IMR-90 (cell line): ENCODE results near the gene BRPF3. TPM values are rescaled to one million over a fixed set of nuclear protein-coding genes. Genes with fewer than 3 reads are reported as not detected.

Experiments used
- ATAC-seq: fragments of 200-7000 bp; cut with Tn5 transposase; 2 replicates; pipeline ENCODE4 v1.9.1; 2020; ENCODE audit warnings: low read depth, mild to moderate bottlenecking, moderate library complexity
- BruUV-seq: library from RNA; stranded (reverse); fragments of 400-500 nt; replicated peaks from 2 replicates; lab custom pipeline; 2021; lab: Mats Ljungman, UMichigan
- CTCF ChIA-PET: fragments of 300-600 bp; formaldehyde crosslinking; extraction: SDS; loops from one replicate; lab custom pipeline; 2021; ENCODE audit warnings: antibody characterized with exemption; lab: Yijun Ruan, JAX
- POLR2A ChIA-PET: fragments of 300-600 bp; sonication (Branson Sonifier 250); formaldehyde crosslinking; loops from one replicate; lab custom pipeline; 2022; ENCODE audit warnings: antibody characterized with exemption; ENCODE audit not compliant: unreplicated experiment; lab: Charles Lee
- DNase-seq: peaks from one replicate; pipeline ENCODE4 v3.0.0; 2013
- H2AFZ ChIP-seq: replicated peaks from 2 replicates; pipeline ENCODE3; 2013; ENCODE audit warnings: low read length, mild to moderate bottlenecking; ENCODE audit not compliant: poor library complexity
- H2AK5ac ChIP-seq: 2 replicates; pipeline ENCODE4 v1.6.1; 2013; ENCODE audit warnings: low read depth, low read length, inconsistent platforms
- H2AK9ac ChIP-seq: replicated peaks from 2 replicates; pipeline ENCODE3; 2013; ENCODE audit warnings: mild to moderate bottlenecking, low read depth, low read length, moderate library complexity; ENCODE audit not compliant: poor library complexity
- H2BK120ac ChIP-seq: 2 replicates; pipeline ENCODE4 v1.6.1; 2013; ENCODE audit warnings: low read depth, low read length, inconsistent platforms
- H2BK15ac ChIP-seq: 3 replicates; pipeline ENCODE4 v1.6.1; 2013; ENCODE audit warnings: low read depth, low read length, inconsistent platforms
- H2BK20ac ChIP-seq: 2 replicates; pipeline ENCODE4 v1.6.1; 2013; ENCODE audit warnings: low read depth, mild to moderate bottlenecking, inconsistent platforms, low read length, moderate library complexity
- H2BK5ac ChIP-seq: 2 replicates; pipeline ENCODE4 v1.6.1; 2013; ENCODE audit warnings: mild to moderate bottlenecking, low read depth, low read length, inconsistent platforms; ENCODE audit not compliant: poor library complexity, severe bottlenecking
- H3K14ac ChIP-seq: replicated peaks from 2 replicates; pipeline ENCODE4 v1.6.1; 2013; ENCODE audit warnings: low read depth, low read length, inconsistent platforms
- H3K18ac ChIP-seq: 2 replicates; pipeline ENCODE4 v1.6.1; 2013; ENCODE audit warnings: low read depth, low read length, control low read depth
- H3K23ac ChIP-seq: 2 replicates; pipeline ENCODE4 v1.6.1; 2013; ENCODE audit warnings: low read depth, low read length, inconsistent platforms
- H3K27ac ChIP-seq: 2 replicates; pipeline ENCODE4 v1.5.1; 2013; ENCODE audit warnings: mild to moderate bottlenecking, control low read depth, low read length; ENCODE audit not compliant: insufficient read depth
- H3K27me3 ChIP-seq: 2 replicates; pipeline ENCODE4 v1.6.1; 2013; ENCODE audit warnings: low read length; ENCODE audit not compliant: control insufficient read depth, insufficient read depth
- H3K36me3 ChIP-seq: 2 replicates; pipeline ENCODE4 v1.6.1; 2013; ENCODE audit warnings: low read length, mixed read lengths; ENCODE audit not compliant: control insufficient read depth, insufficient read depth
- H3K4ac ChIP-seq: 2 replicates; pipeline ENCODE4 v1.6.1; 2013; ENCODE audit warnings: low read depth, low read length, inconsistent platforms
- H3K4me1 ChIP-seq: 2 replicates; pipeline ENCODE4 v1.6.1; 2013; ENCODE audit warnings: low read length, mixed read lengths; ENCODE audit not compliant: control insufficient read depth, insufficient read depth
- H3K4me2 ChIP-seq: 2 replicates; pipeline ENCODE4 v1.6.1; 2013; ENCODE audit warnings: low read depth, mild to moderate bottlenecking, control low read depth, low read length, moderate library complexity
- H3K4me3 ChIP-seq: 2 replicates; pipeline ENCODE4 v1.5.1; 2013; ENCODE audit warnings: low read depth, mild to moderate bottlenecking, control low read depth, low read length, moderate library complexity; ENCODE audit not compliant: insufficient read depth
- H3K56ac ChIP-seq: 2 replicates; pipeline ENCODE4 v1.6.1; 2013; ENCODE audit warnings: low read length, inconsistent platforms; ENCODE audit not compliant: insufficient read depth; ENCODE audit errors: extremely low read depth
- H3K79me1 ChIP-seq, 2 experiments: 2 replicates each; pipeline ENCODE4 v1.6.1; 2013; ENCODE audit warnings: low read length in 2 of 2, inconsistent platforms in 1 of 2, low read depth in 1 of 2
- H3K9ac ChIP-seq: 2 replicates; pipeline ENCODE4 v1.6.1; 2013; ENCODE audit warnings: low read depth, low read length, control low read depth
- H3K9me1 ChIP-seq: 2 replicates; pipeline ENCODE4 v1.6.1; 2013; ENCODE audit warnings: low read length, inconsistent platforms; ENCODE audit not compliant: insufficient read depth
- H3K9me3 ChIP-seq: 2 replicates; pipeline ENCODE4 v1.6.1; 2013; ENCODE audit warnings: low read length; ENCODE audit not compliant: control insufficient read depth, insufficient read depth
- H4K20me1 ChIP-seq: 2 replicates; pipeline ENCODE4 v1.6.1; 2013; ENCODE audit warnings: low read length, inconsistent platforms; ENCODE audit not compliant: insufficient read depth
- H4K5ac ChIP-seq: 2 replicates; pipeline ENCODE4 v1.6.1; 2013; ENCODE audit warnings: mild to moderate bottlenecking, low read depth, low read length, control low read depth
- H4K8ac ChIP-seq, 2 experiments: 2 replicates each; pipeline ENCODE4 v1.6.1; 2013; ENCODE audit warnings: low read depth in 2 of 2, low read length in 2 of 2, control low read depth in 1 of 2, inconsistent platforms in 1 of 2
- H4K91ac ChIP-seq: 2 replicates; pipeline ENCODE4 v1.6.1; 2013; ENCODE audit warnings: low read depth, low read length, inconsistent platforms; ENCODE audit not compliant: insufficient read depth
- CHD1 ChIP-seq: IDR thresholded peaks from 2 replicates; pipeline ENCODE4 v1.6.1; 2012; ENCODE audit warnings: low read depth, low read length, improper control_type of control experiment
- NFE2L2 ChIP-seq: fragments of 150-350 bp; IDR thresholded peaks from 2 replicates; pipeline ENCODE4 v1.6.1; 2016; ENCODE audit warnings: low read depth, mild to moderate bottlenecking, low read length
- WGBS, 2 experiments: methylation state at CpG; one replicate each; pipeline versions ENCODE4 v1.1.5 to v1.1.7; 2013; ENCODE audit warnings: missing lambda C conversion rate in 2 of 2; ENCODE audit not compliant: insufficient read length in 1 of 2; ENCODE audit errors: extremely low coverage in 2 of 2; 5-methylcytosine and 5-hydroxymethylcytosine counted together
- dilution Hi-C: fragments of 300-500 bp; cut with HindIII; formaldehyde crosslinking; loops from one replicate; pipeline ENCODE4 v1.14.3; 2018; ENCODE audit warnings: low sequenced_read_pairs; ENCODE audit not compliant: unreplicated experiment
- in situ Hi-C: fragments of 300-500 bp; cut with MboI; formaldehyde crosslinking; loops from 3 replicates; pipeline ENCODE4 v1.14.3; 2019; ENCODE audit warnings: low sequenced_read_pairs, inconsistent platforms, mixed read lengths
- intact Hi-C: fragments of 100-400 bp; cut with micrococcal nuclease; formaldehyde crosslinking; loops from 2 replicates; pipeline ENCODE4 v1.10.0; 2022
- polyA plus RNA-seq, 3 experiments: library from polyadenylated mRNA; depleted of rRNA; stranded (reverse); fragments of >200 nt; gene quantifications; 2 replicates each; pipeline ENCODE4 v1.2.3, GENCODE V29; 2012; ENCODE audit warnings: low replicate concordance in 1 of 3
- total RNA-seq: library from RNA; depleted of rRNA; stranded (reverse); fragments of >200 nt; gene quantifications from 2 replicates; pipeline ENCODE4 v1.2.3, GENCODE V29; 2012

The BRPF3 gene
- total and polyA plus RNA-seq, 2 of the 4 experiments (the other 2 are of a cell fraction): 10.2 to 17.2 TPM

- Histone ChIP-seq H4K20me1 (no peaks in the 10 kb centered on the region), H3K4me1 (no peaks in the 10 kb centered on the region), H3K4me2 (no peak overlapping the region), H2AK9ac (no peak overlapping the region), H2BK15ac (no peak overlapping the region), H4K91ac (no peak overlapping the region), H3K18ac (no peak overlapping the region), H3K27ac (no peak overlapping the region), H2BK20ac (no peak overlapping the region), H3K79me1 (no peaks in the 10 kb centered on the region), H2BK120ac (no peak overlapping the region), H3K4me3 (no peak overlapping the region), H3K23ac (no peak overlapping the region), H3K4ac (no peak overlapping the region), H2AFZ (no peak overlapping the region), H3K56ac (no peak overlapping the region), H3K9me1 (no peaks in the 10 kb centered on the region), H3K36me3 (no peaks in the 10 kb centered on the region), H3K27me3 (peaks cover 73% of the 10 kb centered on the region), H4K5ac (no peak overlapping the region), H3K14ac (no peak overlapping the region), H3K9me3 (no peaks in the 10 kb centered on the region), H2AK5ac (no peak overlapping the region), H2BK5ac (no peak overlapping the region), H4K8ac (no peak overlapping the region), H3K9ac (no peak overlapping the region)
- in situ Hi-C loops (no loop called here), intact Hi-C loops (no loop called here), dilution Hi-C loops (no loop called here)
- WGBS, 2 experiments: no CpG with 5 or more reads among the region's 3 CpGs
- no TSS peak for BruUV-seq
- ChIA-PET POLR2A (interaction anchor here (0.6 kb wide), 1 partner anchor 39 kb away, joined by 3 read pairs; no protein-coding TSS in a partner anchor), CTCF (interaction anchor here (0.6 kb wide), 1 partner anchor 299 kb away, joined by 3 read pairs; no protein-coding TSS in a partner anchor)
- ATAC-seq: no peak
- no peak for TF ChIP-seq CHD1
- no peak for TF ChIP-seq NFE2L2
- no peak for DNase-seq
Observed at GRCh38 chr6:36280467-36280866, 83.9 kb downstream of the BRPF3 start.
